Heart left ventricle (tissue), 16 donors: ENCODE data around the gene LIPC. TPM values are rescaled to one million over a fixed set of nuclear protein-coding genes. Genes with fewer than 3 reads are reported as not detected.

Experiments used
- ATAC-seq, 4 donors: fragments of 200-7000 bp; cut with Tn5 transposase; one replicate each; pipeline ENCODE4 v1.9.1; 2020 to 2022; ENCODE audit warnings: moderate library complexity in 4 of 4, mild to moderate bottlenecking in 3 of 4, moderate number of reproducible peaks in 1 of 4
- DNase-seq, 5 donors: peaks; one replicate each; pipeline ENCODE4 v3.0.0-alpha.2; 2020
- H3K27ac ChIP-seq, 12 donors: fragments of 200-600 bp; sonication (generic) in 4 of 12; one replicate each; pipeline versions ENCODE4 v1.5.0 to v1.8.0; 2016 to 2022; ENCODE audit warnings: mild to moderate bottlenecking in 2 of 12
- H3K27me3 ChIP-seq, 9 donors: fragments of 200-600 bp; sonication (generic) in 2 of 9; one replicate each; pipeline versions ENCODE4 v1.5.1 to v1.8.0; 2016 to 2022; ENCODE audit warnings: mild to moderate bottlenecking in 3 of 9
- H3K36me3 ChIP-seq, 9 donors: fragments of 200-600 bp; sonication (generic) in 2 of 9; one replicate each; pipeline versions ENCODE4 v1.5.0 to v1.8.0; 2018 to 2022; ENCODE audit warnings: mild to moderate bottlenecking in 2 of 9
- H3K4me1 ChIP-seq, 12 donors: fragments of 200-600 bp; sonication (generic) in 4 of 12; one replicate each; pipeline versions ENCODE4 v1.5.0 to v1.8.0; 2016 to 2022; ENCODE audit warnings: mild to moderate bottlenecking in 3 of 12
- H3K4me3 ChIP-seq, 12 donors: fragments of 200-600 bp; sonication (generic) in 4 of 12; one replicate each; pipeline versions ENCODE4 v1.5.0 to v1.8.0; 2017 to 2022; ENCODE audit warnings: mild to moderate bottlenecking in 9 of 12, moderate library complexity in 4 of 12
- H3K9me3 ChIP-seq, 12 donors: fragments of 200-600 bp; sonication (generic) in 4 of 12; one replicate each; pipeline versions ENCODE4 v1.5.0 to v1.8.0; 2016 to 2022; ENCODE audit warnings: mild to moderate bottlenecking in 1 of 12
- CTCF ChIP-seq, 12 donors: fragments of 200-600 bp; sonication (generic) in 4 of 12; IDR thresholded peaks; one replicate each; pipeline versions ENCODE4 v1.5.0 to v1.8.0; 2018 to 2022; ENCODE audit warnings: antibody characterized with exemption in 12 of 12, mild to moderate bottlenecking in 5 of 12
- POLR2A ChIP-seq, 2 donors: fragments of 450-650 bp; IDR thresholded peaks; one replicate each; pipeline ENCODE4 v1.6.1; 2017; ENCODE audit warnings: antibody characterized with exemption in 2 of 2, mild to moderate bottlenecking in 2 of 2, moderate library complexity in 2 of 2
- WGBS, 4 donors: extraction: QIAGEN DNeasy Blood & Tissue Kit in 2 of 4; methylation state at CpG; one replicate each; pipeline versions ENCODE4 v1.1.5 to v1.1.7; 2013 to 2018; 5-methylcytosine and 5-hydroxymethylcytosine counted together
- intact Hi-C, 10 donors: fragments of 100-400 bp; cut with DNase I; formaldehyde crosslinking; loops; one replicate each; pipeline versions ENCODE4 v1.11.1 to v1.14.2; 2022
- polyA plus RNA-seq, 2 donors: library from polyadenylated mRNA; stranded (reverse); fragments of 200-250 nt; gene quantifications; one replicate each; pipeline ENCODE4 v1.2.3, GENCODE V29; 2013
- total RNA-seq, 9 donors: library from RNA; depleted of rRNA in 2 of 9; stranded (reverse); fragments of >200 nt in 2 of 9; fragmentation: NEBNext Ultra II Directional in 3 of 9; extraction: Animal tissue kit (Norgen Biotek cat#: 25700) in 3 of 9; gene quantifications; one replicate each; pipeline versions ENCODE4 v1.1.0 to v1.2.4, GENCODE V29; 2016 to 2023
- donor health status: ischemic (EF 13 %, LVEDD 7.1; RV severe dilation, severe dysfunction).
- donor health status: healthy with polysubstance abuse.
- donor health status: DM: no; HTN: yes; CAD: no.
- donor health status: DM: no; HTN: no; CAD: no.
- donor health status: ischemic (EF 25% LVEDD 6.9; RV normal size, moderate dysfunction).
- donor health status: ischemic (EF 25% LVEDD 5.7; RV mildly dilated, moderate dysfunction).
- donor health status: healthy.
- donor health status: DM: yes; HTN: yes; CAD: no.
- donor health status: ischemic (EF 35%, LVEDD 5.7; RV mildly dilated, moderate dysfunction).
- donor health status: nonischemic (EF 11% LVEDD 7.7; RV severe dilation, severe dysfunction).
- donor health status: DM: yes; HTN: yes; CAD: no.
- donor health status: PGD.
- donor health status: ischemic (EF 29% LVEDD 5.4; RV normal size, mild dysfunction).
- donor health status: nonischemic (EF 23%, LVEDD 6.1; RV moderate dilation, normal function).

Gene LIPC
- total and polyA plus RNA-seq, 11 donors: 0.10 to 1.4 (median 0.55) TPM; not detected in 1

GRCh38 chr15:58574631-58575030, 142.8 kb downstream of the LIPC start:
- Histone ChIP-seq H3K27me3 (no peaks in the 10 kb centered on the region), H3K4me3 (no peak overlapping the region), H3K27ac (no peak overlapping the region), H3K4me1 (no peaks in the 10 kb centered on the region), H3K9me3 (peaks cover 0 to 2% (median 0%) of the 10 kb centered on the region in 12 donors), H3K36me3 (no peaks in the 10 kb centered on the region)
- WGBS, 4 donors: 76 to 90% (median 80%) methylated on average over 4 of the region's 4 CpGs
- intact Hi-C loops: loop anchor here in 1 of 10 donors (10.0 kb wide), 1 partner anchor 310 kb away; no protein-coding TSS in a partner anchor
- TF ChIP-seq POLR2A (IDR thresholded peaks at IDR 0.05): no peak
- ATAC-seq (peak in 1 of 4 donors; percentile 20), DNase-seq (no peak)

- intact Hi-C loops: loop anchor here in 1 of 10 donors (10.0 kb wide), 1 partner anchor 310 kb away; no protein-coding TSS in a partner anchor
- Histone ChIP-seq H3K4me3 (no peak overlapping the region), H3K36me3 (no peaks in the 10 kb centered on the region), H3K4me1 (no peaks in the 10 kb centered on the region), H3K9me3 (no peaks in the 10 kb centered on the region), H3K27me3 (no peaks in the 10 kb centered on the region), H3K27ac (no peak overlapping the region)
- no peak for TF ChIP-seq CTCF (IDR thresholded peaks at IDR 0.05)
- TF ChIP-seq POLR2A (IDR thresholded peaks at IDR 0.05): no peak
- DNase-seq (no peak), ATAC-seq (no peak)
- WGBS, 4 donors: 90 to 93% (median 93%) methylated on average over 14 of the region's 14 CpGs
Measured at GRCh38 chr15:58575045-58575786, 143.4 kb downstream of the LIPC start.

DNA sequence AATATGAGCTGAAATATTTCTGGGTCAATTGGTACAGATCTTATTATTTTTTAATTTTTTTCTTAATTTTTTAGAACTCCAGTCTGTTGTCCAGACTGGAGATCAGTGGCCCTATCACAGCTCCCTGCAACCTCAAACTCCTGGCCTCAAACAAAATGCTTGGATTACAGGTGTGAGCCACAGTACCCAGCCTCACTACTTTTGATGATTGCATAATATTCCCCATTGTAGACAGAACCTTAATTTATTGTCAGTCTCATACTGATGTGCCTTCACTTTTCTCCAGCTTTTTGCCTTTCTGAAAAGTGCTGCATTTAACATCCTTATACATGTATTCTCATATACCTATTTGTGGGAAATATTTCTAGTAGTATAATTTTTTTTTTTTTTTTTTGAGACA, 144.9 kb downstream of the LIPC start:
- no peaks in the 10 kb centered on the region for H3K36me3 ChIP-seq
- TF ChIP-seq CTCF (IDR thresholded peaks at IDR 0.05) (no peak), POLR2A (IDR thresholded peaks at IDR 0.05) (no peak)
- no peaks in the 10 kb centered on the region for H3K27me3 ChIP-seq
- no peak for ATAC-seq
- no peak overlapping the region for H3K4me3 ChIP-seq
- intact Hi-C loops: loop anchor here in 1 of 10 donors (10.0 kb wide), 1 partner anchor 312 kb away; no protein-coding TSS in a partner anchor
- H3K9me3 ChIP-seq: no peaks in the 10 kb centered on the region
- H3K4me1 ChIP-seq: peaks cover 0 to 3% (median 0%) of the 10 kb centered on the region in 12 donors
- H3K27ac ChIP-seq: no peak overlapping the region
- no peak for DNase-seq

- 71 to 86% (median 80%) methylated on average over 3 of the region's 3 CpGs for WGBS, 4 donors
- no peaks in the 10 kb centered on the region for H3K36me3 ChIP-seq
Measured at GRCh38 chr15:58582160-58582559, 150.4 kb downstream of the LIPC start.

More at GRCh38 chr15:58582160-58582559, 150.4 kb downstream of the LIPC start:
- peaks cover 0 to 12% (median 0%) of the 10 kb centered on the region in 12 donors for H3K9me3 ChIP-seq
- TF ChIP-seq POLR2A (IDR thresholded peaks at IDR 0.05): no peak
- TF ChIP-seq CTCF (IDR thresholded peaks at IDR 0.05): no peak
- DNase-seq: no peak
- ATAC-seq: peak in 1 of 4 donors; percentile 33
- no peak overlapping the region for H3K4me3 ChIP-seq
- peaks cover 0 to 36% (median 0%) of the 10 kb centered on the region in 12 donors for H3K4me1 ChIP-seq
- peak overlapping the region in 1 of 12 donors; percentile 24 for H3K27ac ChIP-seq
- intact Hi-C loops: loop anchor here in 1 of 10 donors (10.0 kb wide), 1 partner anchor 297 kb away; no protein-coding TSS in a partner anchor
- no peaks in the 10 kb centered on the region for H3K27me3 ChIP-seq
